GM12878 (cell line): Measurements from ENCODE around the gene SLC29A2. TPM values are rescaled to one million over a fixed set of nuclear protein-coding genes. Genes with fewer than 3 reads are reported as not detected.

Experiments used
- ATAC-seq: fragments of 200-7000 bp; cut with Tn5 transposase; 3 replicates; pipeline ENCODE4 v1.9.1; 2020; ENCODE audit warnings: mild to moderate bottlenecking, moderate library complexity
- BruUV-seq: library from RNA; stranded (reverse); fragments of 400-500 nt; replicated peaks from 2 replicates; lab custom pipeline; 2021; lab: Mats Ljungman, UMichigan
- CTCF ChIA-PET: fragments of 300-600 bp; sonication (Branson Sonifier 250); formaldehyde crosslinking; extraction: SDS; loops from one replicate; lab custom pipeline; 2021; ENCODE audit warnings: inconsistent platforms; lab: Yijun Ruan, JAX
- POLR2A ChIA-PET: fragments of 350-600 bp; formaldehyde crosslinking; extraction: SDS; loops from one replicate; lab custom pipeline; 2021; ENCODE audit warnings: inconsistent platforms; lab: Charles Lee
- RAD21 ChIA-PET: fragments of 300-600 bp; sonication (Branson Sonifier 250); formaldehyde crosslinking; loops from one replicate; lab custom pipeline; 2023; ENCODE audit warnings: antibody characterized with exemption; ENCODE audit not compliant: unreplicated experiment; lab: Charles Lee
- SMC1A ChIA-PET: fragments of 300-600 bp; sonication (Branson Sonifier 250); formaldehyde crosslinking; loops from one replicate; lab custom pipeline; 2023; ENCODE audit not compliant: unreplicated experiment, uncharacterized antibody; lab: Charles Lee
- DNase-seq: peaks from one replicate; pipeline ENCODE4 v3.0.0-alpha.2; 2011; ENCODE audit warnings: low read depth, low spot score
- FAIRE-seq: peaks from 3 replicates; lab custom pipeline; 2011; peaks lifted over from hg19 to GRCh38; lab: Jason Lieb, UNC
- H2AFZ ChIP-seq: 2 replicates; pipeline ENCODE4 v1.6.0; 2011; ENCODE audit warnings: low read depth, low read length, control low read depth; ENCODE audit not compliant: control insufficient read depth
- H3K27ac ChIP-seq: 2 replicates; pipeline ENCODE4 v1.5.1; 2011; ENCODE audit warnings: control low read depth; ENCODE audit not compliant: control insufficient read depth, insufficient read depth
- H3K27me3 ChIP-seq, 2 experiments: replicated peaks in 1 of 2; 2 replicates each; pipeline versions ENCODE4 v1.6.0 to v1.6.1; 2011; ENCODE audit warnings: low read length in 1 of 2; ENCODE audit not compliant: control insufficient read depth in 2 of 2, insufficient read depth in 2 of 2
- H3K36me3 ChIP-seq, 2 experiments: 2 replicates each; pipeline ENCODE4 v1.5.1; 2011; ENCODE audit warnings: low read length in 1 of 2; ENCODE audit not compliant: control insufficient read depth in 2 of 2, insufficient read depth in 2 of 2
- H3K4me1 ChIP-seq: 2 replicates; pipeline ENCODE4 v1.6.1; 2011; ENCODE audit warnings: mild to moderate bottlenecking, low read length, moderate library complexity, mixed read lengths; ENCODE audit not compliant: control insufficient read depth, insufficient read depth
- H3K4me2 ChIP-seq: 2 replicates; pipeline ENCODE4 v1.6.0; 2011; ENCODE audit warnings: control low read depth; ENCODE audit not compliant: control insufficient read depth, insufficient read depth
- H3K4me3 ChIP-seq: fragments of 200-600 bp; sonication (generic); 2 replicates; pipeline ENCODE4 v1.5.1; 2016
- H3K79me2 ChIP-seq: 2 replicates; pipeline ENCODE4 v1.6.0; 2011; ENCODE audit warnings: low read length; ENCODE audit not compliant: control insufficient read depth, insufficient read depth
- H3K9ac ChIP-seq: 2 replicates; pipeline ENCODE4 v1.8.0; 2011; ENCODE audit warnings: low read length, control low read depth, mixed read lengths; ENCODE audit not compliant: control insufficient read depth, insufficient read depth
- H3K9me3 ChIP-seq: replicated peaks from 3 replicates; pipeline ENCODE4 v1.5.1; 2011; ENCODE audit warnings: mild to moderate bottlenecking, low read length; ENCODE audit not compliant: control insufficient read depth, insufficient read depth
- H4K20me1 ChIP-seq: 2 replicates; pipeline ENCODE4 v1.6.0; 2011; ENCODE audit not compliant: control insufficient read depth, insufficient read depth
- CBX5 ChIP-seq: sonication (generic); IDR thresholded peaks from 2 replicates; pipeline ENCODE4 v1.6.1; 2016; ENCODE audit warnings: low read depth, moderate library complexity, mild to moderate bottlenecking, inconsistent platforms
- EED ChIP-seq: sonication (generic); IDR thresholded peaks from 2 replicates; pipeline ENCODE4 v1.6.1; 2016; ENCODE audit warnings: antibody characterized with exemption, low read depth
- GABPA ChIP-seq: IDR thresholded peaks from 2 replicates; pipeline ENCODE4 v1.6.1; 2014; ENCODE audit warnings: antibody characterized with exemption, low read depth, mild to moderate bottlenecking, inconsistent platforms
- GATAD2B ChIP-seq: fragments of 450-650 bp; conservative IDR thresholded peaks from 2 replicates; pipeline ENCODE4 v1.6.1; 2017; ENCODE audit warnings: low read depth, mild to moderate bottlenecking, moderate library complexity
- HDAC6 ChIP-seq: fragments of 200-600 bp; sonication (generic); IDR thresholded peaks from one replicate; pipeline ENCODE4 v1.8.0; 2017; ENCODE audit warnings: antibody characterized with exemption; ENCODE audit not compliant: unreplicated experiment
- HSF1 ChIP-seq: fragments of 150-350 bp; IDR thresholded peaks from 2 replicates; pipeline ENCODE4 v1.6.1; 2014; ENCODE audit warnings: mild to moderate bottlenecking, low read depth, low read length
- IKZF1 ChIP-seq: fragments of 450-650 bp; conservative IDR thresholded peaks from 2 replicates; pipeline ENCODE4 v1.6.1; 2017; ENCODE audit warnings: antibody characterized with exemption, mild to moderate bottlenecking
- POLR2AphosphoS5 ChIP-seq: IDR thresholded peaks from 2 replicates; pipeline ENCODE4 v1.6.1; 2011; ENCODE audit warnings: mild to moderate bottlenecking, low read length, inconsistent platforms
- RB1 ChIP-seq: fragments of 450-650 bp; formaldehyde crosslinking; IDR thresholded peaks from 2 replicates; pipeline ENCODE4 v1.6.1; 2017; ENCODE audit warnings: mild to moderate bottlenecking, borderline replicate concordance
- RBBP5 ChIP-seq: fragments of 200-600 bp; sonication (generic); conservative IDR thresholded peaks from 2 replicates; pipeline ENCODE4 v1.6.1; 2016
- STAT1 ChIP-seq: fragments of 450-650 bp; conservative IDR thresholded peaks from 2 replicates; pipeline ENCODE4 v1.6.1; 2014; ENCODE audit warnings: antibody characterized with exemption, mild to moderate bottlenecking
- ZNF384 ChIP-seq: IDR thresholded peaks from 2 replicates; pipeline ENCODE4 v1.6.1; 2012; ENCODE audit warnings: low read depth, mild to moderate bottlenecking, low read length, improper control_type of control experiment, borderline replicate concordance
- ZNF592 ChIP-seq: fragments of 450-650 bp; IDR thresholded peaks from 2 replicates; pipeline ENCODE4 v1.6.1; 2017; ENCODE audit warnings: mild to moderate bottlenecking, moderate library complexity
- WGBS: methylation state at CpG from one replicate; pipeline ENCODE4 v1.1.6; 2016; ENCODE audit warnings: low lambda C conversion rate; ENCODE audit not compliant: insufficient replicate concordance, insufficient coverage; ENCODE audit errors: missing lambda C conversion rate; 5-methylcytosine and 5-hydroxymethylcytosine counted together
- in situ Hi-C: fragments of 300-500 bp; cut with MboI; formaldehyde crosslinking; loops from 9 replicates; pipeline ENCODE4 v1.14.3; 2018; ENCODE audit warnings: mixed read lengths
- intact Hi-C: fragments of 100-400 bp; cut with micrococcal nuclease; formaldehyde crosslinking; loops from one replicate; pipeline ENCODE4 v1.14.2; 2022; ENCODE audit not compliant: unreplicated experiment
- polyA plus RNA-seq, 11 experiments: library from polyadenylated mRNA; depleted of rRNA in 4 of 11; unstranded in 6 of 11; stranded (reverse) in 5 of 11; fragments of >200 nt; fragmentation: Nextera tagmentation in 4 of 11; fragmentation: Illumina TruSeq in 1 of 11; extraction: Ambion mirVana in 4 of 11; extraction: Trizol in 1 of 11; gene quantifications; 1 replicate in 1 of 11; 2 replicates in 10 of 11; pipeline versions ENCODE4 v1.2.1 to v1.2.3, GENCODE V29; 2011 to 2016; ENCODE audit warnings: inconsistent platforms in 2 of 11, missing spikeins in 2 of 11, low read depth in 1 of 11
- total RNA-seq, 4 experiments: library from RNA; depleted of rRNA in 3 of 4; stranded (reverse); fragments of >200 nt in 3 of 4; fragmentation: Illumina TruSeq in 1 of 4; extraction: Trizol in 1 of 4; gene quantifications; 2 replicates each; pipeline versions ENCODE4 v1.2.1 to v1.2.3, GENCODE V29; 2013 to 2021
- TF ChIP-seq, protein P1 (sequence below): IDR thresholded peaks from 2 replicates; pipeline ENCODE4 v1.6.1; 2011; ENCODE audit warnings: low read depth, low read length, improper control_type of control experiment, borderline replicate concordance
- TF ChIP-seq, protein P2 (sequence below): fragments of 450-650 bp; conservative IDR thresholded peaks from 2 replicates; pipeline ENCODE4 v1.6.1; 2017; ENCODE audit warnings: mild to moderate bottlenecking, moderate library complexity

SLC29A2 gene
- total and polyA plus RNA-seq, 10 of the 15 experiments (the other 5 are each of a cell fraction or from before 2014, with no cell fraction given): 0.27 to 7.5 (median 2.2) TPM

- Histone ChIP-seq H3K27me3 (peaks cover 0 to 8% of the 10 kb centered on the region in 2 experiments; a peak in 1 of 4 replicates), H3K4me2 (no peak overlapping the region), H4K20me1 (peaks cover 4% of the 10 kb centered on the region; the same call in 1 of the 2 replicates), H3K27ac (no peak overlapping the region), H3K4me3 (no peak overlapping the region), H3K36me3 (no peaks in the 10 kb centered on the region), H3K79me2 (no peaks in the 10 kb centered on the region), H3K9ac (no peak overlapping the region), H2AFZ (no peak overlapping the region), H3K9me3 (no peaks in the 10 kb centered on the region; the same call in 2 of the 3 replicates), H3K4me1 (peaks cover 3% of the 10 kb centered on the region; the same call in 1 of the 2 replicates)
- intact Hi-C loops: no loop called here
- no TSS peak for BruUV-seq
- ChIA-PET POLR2A (interaction anchor here (0.5 kb wide), 1 partner anchor 72 kb away, joined by 3 read pairs; no protein-coding TSS in a partner anchor), SMC1A (no interaction called here), RAD21 (interaction anchor here (1.0 to 1.7 kb wide), 3 partner anchors 20 to 259 kb away, joined by 3 to 10 read pairs (median 4); partner anchors contain the start of genes DPP3, MRPL11 and RBM4B), CTCF (interaction anchor here (1.5 kb wide), 1 partner anchor 10 kb away, joined by 14 read pairs; no protein-coding TSS in a partner anchor)
- 83% methylated on average over 3 of the region's 3 CpGs for WGBS
- ATAC-seq: no peak
- no peak for FAIRE-seq
- in situ Hi-C loops: no loop called here
- DNase-seq: no peak
- TF ChIP-seq EED (no peak), GABPA (no peak), ZNF592 (no peak), CBX5 (no peak), HDAC6 (no peak), ZNF384 (no peak), IKZF1 (no peak), GATAD2B (no peak), RB1 (no peak), POLR2AphosphoS5 (no peak), RBBP5 (no peak), STAT1 (no peak), HSF1 (no peak)
- TF ChIP-seq, protein P1, sequence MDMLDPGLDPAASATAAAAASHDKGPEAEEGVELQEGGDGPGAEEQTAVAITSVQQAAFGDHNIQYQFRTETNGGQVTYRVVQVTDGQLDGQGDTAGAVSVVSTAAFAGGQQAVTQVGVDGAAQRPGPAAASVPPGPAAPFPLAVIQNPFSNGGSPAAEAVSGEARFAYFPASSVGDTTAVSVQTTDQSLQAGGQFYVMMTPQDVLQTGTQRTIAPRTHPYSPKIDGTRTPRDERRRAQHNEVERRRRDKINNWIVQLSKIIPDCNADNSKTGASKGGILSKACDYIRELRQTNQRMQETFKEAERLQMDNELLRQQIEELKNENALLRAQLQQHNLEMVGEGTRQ: no peak
- TF ChIP-seq, protein P2, sequence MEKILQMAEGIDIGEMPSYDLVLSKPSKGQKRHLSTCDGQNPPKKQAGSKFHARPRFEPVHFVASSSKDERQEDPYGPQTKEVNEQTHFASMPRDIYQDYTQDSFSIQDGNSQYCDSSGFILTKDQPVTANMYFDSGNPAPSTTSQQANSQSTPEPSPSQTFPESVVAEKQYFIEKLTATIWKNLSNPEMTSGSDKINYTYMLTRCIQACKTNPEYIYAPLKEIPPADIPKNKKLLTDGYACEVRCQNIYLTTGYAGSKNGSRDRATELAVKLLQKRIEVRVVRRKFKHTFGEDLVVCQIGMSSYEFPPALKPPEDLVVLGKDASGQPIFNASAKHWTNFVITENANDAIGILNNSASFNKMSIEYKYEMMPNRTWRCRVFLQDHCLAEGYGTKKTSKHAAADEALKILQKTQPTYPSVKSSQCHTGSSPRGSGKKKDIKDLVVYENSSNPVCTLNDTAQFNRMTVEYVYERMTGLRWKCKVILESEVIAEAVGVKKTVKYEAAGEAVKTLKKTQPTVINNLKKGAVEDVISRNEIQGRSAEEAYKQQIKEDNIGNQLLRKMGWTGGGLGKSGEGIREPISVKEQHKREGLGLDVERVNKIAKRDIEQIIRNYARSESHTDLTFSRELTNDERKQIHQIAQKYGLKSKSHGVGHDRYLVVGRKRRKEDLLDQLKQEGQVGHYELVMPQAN: no peak
These were observed 47.4 kb upstream of the SLC29A2 start for GRCh38 chr11:66418986-66419308.
